H9 (cell line): Measurements from ENCODE around the gene UBQLN3. TPM values are rescaled to one million over a fixed set of nuclear protein-coding genes. Genes with fewer than 3 reads are reported as not detected.

Experiments
- DNase-seq: peaks from one replicate; pipeline ENCODE4 v3.0.0-alpha.2; 2017
- H2AFZ ChIP-seq: one replicate; pipeline ENCODE4 v1.6.1; 2013; ENCODE audit warnings: mild to moderate bottlenecking, low read length, control low read depth, moderate library complexity
- H2AK5ac ChIP-seq: 2 replicates; pipeline ENCODE4 v1.6.1; 2013; ENCODE audit warnings: low read length, control low read depth, mixed read lengths; ENCODE audit not compliant: insufficient read length
- H2BK120ac ChIP-seq: one replicate; pipeline ENCODE4 v1.6.1; 2013; ENCODE audit warnings: low read depth, mild to moderate bottlenecking, low read length, control low read depth, inconsistent platforms; ENCODE audit not compliant: poor library complexity, severe bottlenecking
- H2BK12ac ChIP-seq: 2 replicates; pipeline ENCODE4 v1.6.1; 2013; ENCODE audit warnings: low read length, control low read depth, mixed read lengths, low read depth; ENCODE audit not compliant: insufficient read length
- H2BK15ac ChIP-seq: 2 replicates; pipeline ENCODE4 v1.6.1; 2013; ENCODE audit warnings: low read depth, low read length, control low read depth
- H2BK20ac ChIP-seq: one replicate; pipeline ENCODE4 v1.6.1; 2013; ENCODE audit warnings: low read depth, mild to moderate bottlenecking, low read length, control low read depth, inconsistent platforms; ENCODE audit not compliant: poor library complexity, severe bottlenecking
- H2BK5ac ChIP-seq: 2 replicates; pipeline ENCODE4 v1.6.1; 2013; ENCODE audit warnings: low read length, control low read depth, mixed read lengths; ENCODE audit not compliant: insufficient read length
- H3K14ac ChIP-seq: 2 replicates; pipeline ENCODE4 v1.6.1; 2013; ENCODE audit warnings: low read length, control low read depth; ENCODE audit not compliant: insufficient read depth
- H3K18ac ChIP-seq: 2 replicates; pipeline ENCODE4 v1.6.1; 2013; ENCODE audit warnings: low read depth, mild to moderate bottlenecking, mixed read lengths, low read length, control low read depth; ENCODE audit not compliant: insufficient read length
- H3K23ac ChIP-seq: 2 replicates; pipeline ENCODE4 v1.6.1; 2013; ENCODE audit warnings: low read length, control low read depth, mixed read lengths, low read depth; ENCODE audit not compliant: insufficient read length
- H3K23me2 ChIP-seq: 2 replicates; pipeline ENCODE4 v1.6.1; 2013; ENCODE audit warnings: low read depth, mild to moderate bottlenecking, mixed read lengths, low read length, control low read depth; ENCODE audit not compliant: insufficient read length, poor library complexity, severe bottlenecking
- H3K27ac ChIP-seq: 2 replicates; pipeline ENCODE4 v1.5.1; 2013; ENCODE audit warnings: low read length, control low read depth, mixed read lengths, low read depth; ENCODE audit not compliant: insufficient read length
- H3K27me3 ChIP-seq: 2 replicates; pipeline ENCODE4 v1.6.1; 2013; ENCODE audit warnings: low read length, control low read depth, inconsistent platforms; ENCODE audit not compliant: insufficient read depth
- H3K4ac ChIP-seq: 2 replicates; pipeline ENCODE4 v1.6.1; 2013; ENCODE audit warnings: low read depth, mild to moderate bottlenecking, control low read depth, inconsistent platforms, low read length, moderate library complexity
- H3K4me1 ChIP-seq: 2 replicates; pipeline ENCODE4 v1.6.1; 2013; ENCODE audit warnings: low read length, control low read depth, inconsistent platforms; ENCODE audit not compliant: insufficient read depth
- H3K4me2 ChIP-seq: 2 replicates; pipeline ENCODE4 v1.6.1; 2013; ENCODE audit warnings: low read length, control low read depth, mixed read lengths; ENCODE audit not compliant: insufficient read length, insufficient read depth
- H3K56ac ChIP-seq: 2 replicates; pipeline ENCODE4 v1.6.1; 2013; ENCODE audit warnings: low read depth, mild to moderate bottlenecking, mixed read lengths, low read length, control low read depth; ENCODE audit not compliant: insufficient read length
- H3K79me1 ChIP-seq: 2 replicates; pipeline ENCODE4 v1.6.1; 2013; ENCODE audit warnings: low read depth, mild to moderate bottlenecking, moderate library complexity, low read length, control low read depth, inconsistent platforms; ENCODE audit not compliant: insufficient read depth, poor library complexity, severe bottlenecking
- H3K79me2 ChIP-seq: 2 replicates; pipeline ENCODE4 v1.6.1; 2013; ENCODE audit warnings: low read length, control low read depth, inconsistent platforms; ENCODE audit not compliant: insufficient read depth
- H3K9ac ChIP-seq: 2 replicates; pipeline ENCODE4 v1.6.1; 2013; ENCODE audit warnings: low read length, control low read depth, mixed read lengths; ENCODE audit not compliant: insufficient read length; ENCODE audit errors: extremely low read depth
- H3K9me3 ChIP-seq: one replicate; pipeline ENCODE4 v1.6.1; 2013; ENCODE audit warnings: low read depth, low read length, inconsistent platforms; ENCODE audit not compliant: control insufficient read depth
- H3T11ph ChIP-seq: one replicate; pipeline ENCODE4 v1.6.1; 2013; ENCODE audit warnings: mild to moderate bottlenecking, low read length, control low read depth, inconsistent platforms
- H4K20me1 ChIP-seq: one replicate; pipeline ENCODE4 v1.6.1; 2013; ENCODE audit not compliant: control insufficient read depth, insufficient read length, insufficient read depth
- H4K5ac ChIP-seq: 2 replicates; pipeline ENCODE4 v1.6.1; 2013; ENCODE audit warnings: low read depth, mild to moderate bottlenecking, mixed read lengths, low read length, control low read depth; ENCODE audit not compliant: insufficient read length
- H4K8ac ChIP-seq: replicated peaks from 2 replicates; pipeline ENCODE4 v1.6.1; 2013; ENCODE audit warnings: low read length, control low read depth, mixed read lengths, low read depth; ENCODE audit not compliant: insufficient read length
- H4K91ac ChIP-seq: 2 replicates; pipeline ENCODE4 v1.6.1; 2013; ENCODE audit warnings: low read depth, mild to moderate bottlenecking, moderate library complexity, mixed read lengths, low read length, control low read depth; ENCODE audit not compliant: insufficient read length
- H3K27ac Mint-ChIP-seq, 3 experiments: 2 replicates in 2 of 3; 3 replicates in 1 of 3; pipeline ENCODE4 v1.8.0; 2020 to 2021; ENCODE audit warnings: mixed read lengths in 3 of 3, mild to moderate bottlenecking in 1 of 3, moderate library complexity in 1 of 3
- H3K27me3 Mint-ChIP-seq: 2 replicates; pipeline ENCODE4 v1.8.0; 2021; ENCODE audit warnings: low read depth, mild to moderate bottlenecking, moderate library complexity, mixed read lengths
- H3K36me3 Mint-ChIP-seq, 3 experiments: 2 replicates in 2 of 3; 3 replicates in 1 of 3; pipeline ENCODE4 v1.8.0; 2020 to 2021; ENCODE audit warnings: low read depth in 3 of 3, mixed read lengths in 3 of 3; ENCODE audit not compliant: insufficient read depth in 1 of 3
- H3K4me1 Mint-ChIP-seq, 2 experiments: 2 replicates each; pipeline ENCODE4 v1.8.0; 2020; ENCODE audit warnings: mixed read lengths in 2 of 2
- H3K4me3 Mint-ChIP-seq, 2 experiments: 2 replicates in 1 of 2; 3 replicates in 1 of 2; pipeline ENCODE4 v1.8.0; 2020 to 2021; ENCODE audit warnings: mild to moderate bottlenecking in 2 of 2, mixed read lengths in 2 of 2, moderate library complexity in 1 of 2
- H3K9me3 Mint-ChIP-seq, 2 experiments: 2 replicates in 1 of 2; 3 replicates in 1 of 2; pipeline ENCODE4 v1.8.0; 2020; ENCODE audit warnings: mild to moderate bottlenecking in 2 of 2, mixed read lengths in 2 of 2, moderate library complexity in 1 of 2
- CTCF ChIP-seq: fragments of 200-600 bp; sonication (generic); conservative IDR thresholded peaks from 3 replicates; pipeline ENCODE4 v1.8.0; 2021; ENCODE audit warnings: antibody characterized with exemption, mild to moderate bottlenecking
- WGBS: extraction: QIAGEN DNeasy Blood & Tissue Kit; methylation state at CpG from one replicate; pipeline ENCODE4 v1.1.7; 2013; ENCODE audit warnings: missing lambda C conversion rate, low lambda C conversion rate, mixed read lengths; ENCODE audit not compliant: insufficient read length; ENCODE audit errors: extremely low coverage; 5-methylcytosine and 5-hydroxymethylcytosine counted together
- total RNA-seq: library from RNA; stranded (reverse); gene quantifications from 2 replicates; pipeline ENCODE4 v1.2.1, GENCODE V29; 2021

UBQLN3 gene
- total RNA-seq, 1 experiment from 2014 or later: not detected

- no peaks in the 10 kb centered on the region for H3K23me2 ChIP-seq
- Mint-ChIP-seq H3K9me3 (no peaks in the 10 kb centered on the region), H3K4me1 (no peaks in the 10 kb centered on the region), H3K27me3 (no peaks in the 10 kb centered on the region), H3K27ac (no peak overlapping the region), H3K36me3 (no peaks in the 10 kb centered on the region), H3K4me3 (no peak overlapping the region)
- H3T11ph ChIP-seq: no peak overlapping the region
- H4K8ac ChIP-seq: no peak overlapping the region
- H4K20me1 ChIP-seq: no peaks in the 10 kb centered on the region
- no peak overlapping the region for H2AK5ac ChIP-seq
- H3K79me1 ChIP-seq: no peaks in the 10 kb centered on the region
- no peak for DNase-seq
- no peak overlapping the region for H3K4me2 ChIP-seq
- H2BK5ac ChIP-seq: no peak overlapping the region
- no CpG with 5 or more reads among the region's 14 CpGs for WGBS
- no peaks in the 10 kb centered on the region for H3K4me1 ChIP-seq
- H3K9ac ChIP-seq: no peak overlapping the region
- H2BK15ac ChIP-seq: no peak overlapping the region
- H3K23ac ChIP-seq: no peak overlapping the region
- no peak overlapping the region for H3K14ac ChIP-seq
- H4K5ac ChIP-seq: no peak overlapping the region
- H2BK12ac ChIP-seq: no peak overlapping the region
- no peak overlapping the region for H2BK120ac ChIP-seq
- H2AFZ ChIP-seq: no peak overlapping the region
- no peak overlapping the region for H3K27ac ChIP-seq
- TF ChIP-seq CTCF: no peak
- no peak overlapping the region for H3K18ac ChIP-seq
- H3K79me2 ChIP-seq: no peaks in the 10 kb centered on the region
- no peaks in the 10 kb centered on the region for H3K9me3 ChIP-seq
- H3K27me3 ChIP-seq: no peaks in the 10 kb centered on the region
- no peak overlapping the region for H3K56ac ChIP-seq
- H3K4ac ChIP-seq: no peak overlapping the region
- no peak overlapping the region for H2BK20ac ChIP-seq
- no peak overlapping the region for H4K91ac ChIP-seq
These were observed 48.7 kb downstream of the UBQLN3 start for GRCh38 chr11:5460983-5461621.

Other genes starting within 250 kb of the UBQLN3 start
- gene HBE1, start 240.0 kb downstream of the UBQLN3 start, total RNA-seq: not detected in 2 replicates
- not detected in 2 replicates for gene OR51B4, start 208.0 kb downstream of the UBQLN3 start, total RNA-seq
- gene OR51B2, start 185.7 kb downstream of the UBQLN3 start, total RNA-seq: not detected in 2 replicates
- gene OR51B5, start 166.4 kb downstream of the UBQLN3 start, total RNA-seq: not detected in 2 replicates
- not detected in 2 replicates for gene OR51B6, start 158.4 kb downstream of the UBQLN3 start, total RNA-seq
- not detected in 2 replicates for gene OR51M1, start 126.1 kb downstream of the UBQLN3 start, total RNA-seq
- gene OR51Q1, start 87.8 kb downstream of the UBQLN3 start, total RNA-seq: not detected in 2 replicates
- gene OR51I1, start 68.4 kb downstream of the UBQLN3 start, total RNA-seq: not detected in 2 replicates
- not detected in 2 replicates for gene OR51I2, start 60.6 kb downstream of the UBQLN3 start, total RNA-seq
- not detected in 2 replicates for gene OR52D1, start 21.3 kb downstream of the UBQLN3 start, total RNA-seq
- not detected in 2 replicates for gene UBQLNL, start 6.7 kb upstream of the UBQLN3 start, total RNA-seq
- gene OR52H1, start 38.6 kb upstream of the UBQLN3 start, total RNA-seq: not detected in 2 replicates
- not detected in 2 replicates for gene OR52B6, start 70.9 kb upstream of the UBQLN3 start, total RNA-seq
- 14.1 and 17.9 TPM in 2 replicates for gene TRIM6, start 86.7 kb upstream of the UBQLN3 start, total RNA-seq
- 0.35 and 0.59 TPM in 2 replicates for gene TRIM34, start 115.0 kb upstream of the UBQLN3 start, total RNA-seq
- 21.3 and 21.5 TPM in 2 replicates for gene TRIM5, start 175.1 kb upstream of the UBQLN3 start, total RNA-seq
- gene TRIM22, start 179.8 kb upstream of the UBQLN3 start, total RNA-seq: 78.6 and 79.9 TPM in 2 replicates
- not detected in 2 replicates for gene OR56B1, start 226.5 kb upstream of the UBQLN3 start, total RNA-seq
- not detected in 2 replicates for gene OR52N4, start 244.3 kb upstream of the UBQLN3 start, total RNA-seq